GM12892 (cell line): ENCODE data around the gene TRMT11.

Experiments
- POLR2A ChIP-seq: IDR thresholded peaks from 2 replicates; pipeline ENCODE4 v1.6.1; 2011; ENCODE audit warnings: low read depth, low read length, control low read depth
- POLR2AphosphoS5 ChIP-seq: IDR thresholded peaks from 2 replicates; pipeline ENCODE4 v1.6.1; 2011; ENCODE audit warnings: low read depth, low read length, control low read depth

DNA sequence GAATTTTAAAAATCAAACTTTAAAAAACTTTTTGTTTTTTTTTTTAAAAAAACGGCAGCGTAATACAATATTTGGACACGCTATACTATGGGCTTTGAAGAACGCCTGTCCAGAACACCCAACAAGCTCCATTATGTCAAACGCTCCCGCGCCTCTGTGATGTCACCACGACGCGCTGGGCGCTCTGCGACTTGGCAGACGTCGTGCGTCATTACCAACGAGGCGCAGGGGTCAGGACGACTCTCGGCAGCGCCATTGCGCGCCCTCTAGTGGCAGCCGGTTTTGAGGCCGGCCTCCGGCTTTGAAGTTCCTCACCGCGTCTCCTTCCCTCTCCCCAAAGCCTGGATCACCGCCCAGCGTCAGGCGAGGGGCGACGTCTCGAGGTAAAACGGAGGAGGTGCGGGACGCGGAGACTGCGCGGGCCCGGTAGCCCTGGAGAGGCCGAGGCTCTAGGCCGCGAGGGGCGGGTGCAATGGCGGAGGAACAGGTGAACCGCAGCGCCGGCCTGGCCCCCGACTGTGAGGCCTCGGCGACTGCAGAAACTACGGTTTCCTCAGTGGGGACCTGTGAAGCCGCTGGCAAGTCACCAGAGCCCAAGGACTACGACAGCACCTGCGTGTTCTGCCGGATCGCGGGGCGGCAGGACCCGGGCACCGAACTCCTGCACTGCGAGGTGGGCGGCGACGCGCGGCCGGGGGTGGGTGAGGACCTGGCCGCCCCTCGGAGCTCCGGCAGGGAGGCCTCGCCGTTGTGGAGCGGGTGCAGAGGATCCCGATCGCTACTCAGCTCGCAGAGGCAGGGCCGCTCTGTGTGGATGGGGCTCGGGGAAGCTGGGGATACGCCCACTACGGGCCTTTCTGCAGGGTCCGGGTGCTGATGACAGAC, 29.6 kb upstream of the TRMT11 start, which contains the start of gene HINT3:
- TF ChIP-seq POLR2A = peak; percentile 57; the same call in 1 of the 2 replicates
- 0 out of 2 replicates have a peak, but pooled peaks have one; percentile 44 for TF ChIP-seq POLR2AphosphoS5
